B cell (primary cell): ENCODE measurements around the gene CCDC182. TPM values are rescaled to one million over a fixed set of nuclear protein-coding genes. Genes with fewer than 3 reads are reported as not detected.

Source experiments
- ATAC-seq: fragments of 200-7000 bp; cut with Tn5 transposase; one replicate; pipeline ENCODE4 v1.10.0; 2021; ENCODE audit warnings: low read depth, mild to moderate bottlenecking, moderate number of reproducible peaks, moderate library complexity
- CTCF ChIA-PET: fragments of 350-600 bp; sonication (Branson Sonifier 250); formaldehyde crosslinking; loops from one replicate; lab custom pipeline; 2021; ENCODE audit warnings: antibody characterized with exemption, inconsistent platforms; lab: Charles Lee
- POLR2A ChIA-PET: fragments of 350-600 bp; sonication (Branson Sonifier 250); formaldehyde crosslinking; loops from one replicate; lab custom pipeline; 2021; ENCODE audit warnings: antibody characterized with exemption; lab: Charles Lee
- DNase-seq: peaks from one replicate; pipeline ENCODE4 v3.0.0; 2013
- H2AFZ ChIP-seq: 2 replicates; pipeline ENCODE4 v1.6.1; 2012; ENCODE audit warnings: mild to moderate bottlenecking, low read depth, low read length; ENCODE audit not compliant: insufficient read depth, poor library complexity, severe bottlenecking
- H3K27ac ChIP-seq, 2 donors: 1 replicate in 1 of 2; 2 replicates in 1 of 2; pipeline ENCODE4 v1.5.1; 2012 to 2013; ENCODE audit warnings: low read length in 2 of 2, mild to moderate bottlenecking in 2 of 2, moderate library complexity in 1 of 2
- H3K27me3 ChIP-seq, 4 experiments: fragments of 200-600 bp in 1 of 4; sonication (generic) in 1 of 4; replicated peaks in 1 of 4; 1 replicate in 2 of 4; 2 replicates in 2 of 4; pipeline versions ENCODE4 v1.6.1 to v1.7.0; 2013 to 2016; ENCODE audit warnings: low read length in 3 of 4, mild to moderate bottlenecking in 2 of 4, mixed read lengths in 1 of 4, moderate library complexity in 1 of 4; ENCODE audit not compliant: insufficient read depth in 4 of 4, control insufficient read depth in 3 of 4; ENCODE audit errors: control extremely low read depth in 1 of 4
- H3K36me3 ChIP-seq, 2 experiments: replicated peaks in 1 of 2; 1 replicate in 1 of 2; 2 replicates in 1 of 2; pipeline versions ENCODE4 v1.6.1 to v1.7.1; 2013; ENCODE audit warnings: low read length in 1 of 2; ENCODE audit not compliant: insufficient read depth in 2 of 2, control insufficient read depth in 1 of 2; ENCODE audit errors: control extremely low read depth in 1 of 2, extremely low read depth in 1 of 2
- H3K4me1 ChIP-seq, 2 donors: fragments of 200-600 bp in 1 of 2; sonication (generic) in 1 of 2; 1 replicate in 1 of 2; 2 replicates in 1 of 2; pipeline versions ENCODE4 v1.5.1 to v1.6.1; 2013 to 2017; ENCODE audit warnings: low read length in 2 of 2; ENCODE audit not compliant: control insufficient read depth in 2 of 2, insufficient read depth in 2 of 2
- H3K4me2 ChIP-seq: replicated peaks from 2 replicates; pipeline ENCODE3; 2012; ENCODE audit warnings: mild to moderate bottlenecking, low read depth, low read length; ENCODE audit not compliant: poor library complexity, severe bottlenecking
- H3K4me3 ChIP-seq, 5 experiments: fragments of 200-600 bp in 1 of 5; sonication (generic) in 1 of 5; 1 replicate in 3 of 5; 2 replicates in 2 of 5; pipeline versions ENCODE4 v1.5.1 to v1.7.0; 2011 to 2016; ENCODE audit warnings: low read length in 4 of 5, mild to moderate bottlenecking in 4 of 5, low read depth in 2 of 5, control low read depth in 1 of 5, moderate library complexity in 1 of 5; ENCODE audit not compliant: insufficient read depth in 1 of 5; ENCODE audit errors: control extremely low read depth in 1 of 5, extremely low read depth in 1 of 5
- H3K79me2 ChIP-seq: fragments of 200-600 bp; sonication (generic); one replicate; pipeline ENCODE4 v1.6.0; 2016; ENCODE audit warnings: low read length; ENCODE audit not compliant: control insufficient read depth, insufficient read depth
- H3K9ac ChIP-seq: fragments of 200-600 bp; sonication (generic); 2 replicates; pipeline ENCODE4 v1.6.1; 2017; ENCODE audit warnings: mild to moderate bottlenecking, low read length, moderate library complexity
- H3K9me3 ChIP-seq, 3 donors: one replicate each; pipeline versions ENCODE4 v1.6.1 to v1.7.1; 2013; ENCODE audit warnings: low read length in 2 of 3; ENCODE audit not compliant: control insufficient read depth in 2 of 3, insufficient read depth in 1 of 3; ENCODE audit errors: control extremely low read depth in 1 of 3
- H4K20me1 ChIP-seq: 2 replicates; pipeline ENCODE4 v1.6.0; 2012; ENCODE audit warnings: mild to moderate bottlenecking, low read length; ENCODE audit not compliant: insufficient read depth, control insufficient read depth, poor library complexity, severe bottlenecking
- H3K27ac Mint-ChIP-seq: one replicate; pipeline ENCODE4 v1.8.0; 2021; ENCODE audit warnings: mixed read lengths
- H3K27me3 Mint-ChIP-seq: one replicate; pipeline ENCODE4 v1.8.0; 2021; ENCODE audit warnings: mixed read lengths
- H3K4me1 Mint-ChIP-seq: one replicate; pipeline ENCODE4 v1.8.0; 2021; ENCODE audit warnings: mixed read lengths
- H3K4me3 Mint-ChIP-seq: one replicate; pipeline ENCODE4 v1.8.0; 2021; ENCODE audit warnings: mixed read lengths
- H3K9me3 Mint-ChIP-seq: one replicate; pipeline ENCODE4 v1.8.0; 2022; ENCODE audit warnings: mixed read lengths; ENCODE audit not compliant: insufficient read depth
- EZH2 ChIP-seq: IDR thresholded peaks from 2 replicates; pipeline ENCODE4 v1.6.1; 2012; ENCODE audit warnings: borderline replicate concordance, low read depth, mild to moderate bottlenecking, moderate library complexity, low read length; ENCODE audit not compliant: insufficient read depth, poor library complexity, severe bottlenecking
- WGBS: methylation state at CpG from one replicate; pipeline ENCODE4 v1.1.5; 2013; ENCODE audit warnings: missing lambda C conversion rate; ENCODE audit not compliant: insufficient coverage; 5-methylcytosine and 5-hydroxymethylcytosine counted together
- intact Hi-C: fragments of 100-400 bp; cut with micrococcal nuclease; formaldehyde crosslinking; loops from one replicate; pipeline ENCODE4 v1.10.0; 2022
- polyA plus RNA-seq: library from polyadenylated mRNA; depleted of rRNA; stranded (reverse); fragments of >200 nt; gene quantifications from 2 replicates; pipeline ENCODE4 v1.2.3, GENCODE V29; 2012
- total RNA-seq, 2 donors: library from RNA; stranded (reverse); fragments of 120-200 nt in 1 of 2; gene quantifications; 1 replicate in 1 of 2; 2 replicates in 1 of 2; pipeline versions ENCODE4 v1.2.3 to v1.2.4, GENCODE V29; 2013 to 2022
- TF ChIP-seq, protein P1 (sequence below): fragments of 200-600 bp; IDR thresholded peaks from one replicate; pipeline ENCODE4 v1.8.0; 2022; ENCODE audit warnings: antibody characterized with exemption, mild to moderate bottlenecking

The CCDC182 gene
- total and polyA plus RNA-seq, 2 donors (not counting 1 experiment from before 2014, with no cell fraction given) = not detected

DNA sequence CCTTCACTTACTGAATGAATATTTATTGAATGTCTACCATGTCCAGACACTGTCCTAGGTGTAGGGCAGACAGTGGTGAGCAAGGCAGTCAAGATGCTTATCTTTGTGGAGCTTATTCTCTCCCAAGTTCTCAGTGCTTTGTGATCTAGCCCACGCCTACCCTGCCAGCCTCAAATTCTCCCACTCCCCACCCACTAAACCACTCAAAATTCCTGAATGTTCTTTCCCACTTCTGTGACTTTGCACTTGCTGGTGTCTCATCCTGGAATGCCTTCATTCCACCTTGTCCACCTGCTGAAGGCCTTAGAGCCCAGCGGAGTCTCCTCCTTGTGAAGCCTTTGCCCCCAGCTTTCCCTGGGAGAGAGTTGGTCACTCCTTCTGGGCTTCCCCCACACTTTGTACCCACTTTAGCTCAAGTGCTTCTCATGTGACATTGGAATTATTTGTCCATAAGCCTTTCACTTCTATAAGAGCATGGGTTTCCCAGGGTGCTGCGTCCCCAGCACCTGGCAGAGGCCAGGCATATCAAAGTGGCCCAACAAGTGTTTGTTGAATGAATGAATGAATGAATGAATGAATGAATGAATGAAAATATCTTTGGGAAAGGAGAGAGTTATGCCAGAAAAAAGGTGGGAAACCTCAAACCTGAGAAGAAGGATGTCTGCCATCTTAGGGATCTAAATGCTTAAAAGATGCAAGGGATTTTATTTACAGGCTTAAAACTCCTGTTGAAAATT is 23.0 kb downstream of the CCDC182 start:
- Mint-ChIP-seq H3K27me3 (peaks cover 19% of the 10 kb centered on the region), H3K27ac (no peak overlapping the region), H3K4me3 (no peak overlapping the region), H3K4me1 (peaks cover 33% of the 10 kb centered on the region), H3K9me3 (no peaks in the 10 kb centered on the region)
- TF ChIP-seq, protein P1, sequence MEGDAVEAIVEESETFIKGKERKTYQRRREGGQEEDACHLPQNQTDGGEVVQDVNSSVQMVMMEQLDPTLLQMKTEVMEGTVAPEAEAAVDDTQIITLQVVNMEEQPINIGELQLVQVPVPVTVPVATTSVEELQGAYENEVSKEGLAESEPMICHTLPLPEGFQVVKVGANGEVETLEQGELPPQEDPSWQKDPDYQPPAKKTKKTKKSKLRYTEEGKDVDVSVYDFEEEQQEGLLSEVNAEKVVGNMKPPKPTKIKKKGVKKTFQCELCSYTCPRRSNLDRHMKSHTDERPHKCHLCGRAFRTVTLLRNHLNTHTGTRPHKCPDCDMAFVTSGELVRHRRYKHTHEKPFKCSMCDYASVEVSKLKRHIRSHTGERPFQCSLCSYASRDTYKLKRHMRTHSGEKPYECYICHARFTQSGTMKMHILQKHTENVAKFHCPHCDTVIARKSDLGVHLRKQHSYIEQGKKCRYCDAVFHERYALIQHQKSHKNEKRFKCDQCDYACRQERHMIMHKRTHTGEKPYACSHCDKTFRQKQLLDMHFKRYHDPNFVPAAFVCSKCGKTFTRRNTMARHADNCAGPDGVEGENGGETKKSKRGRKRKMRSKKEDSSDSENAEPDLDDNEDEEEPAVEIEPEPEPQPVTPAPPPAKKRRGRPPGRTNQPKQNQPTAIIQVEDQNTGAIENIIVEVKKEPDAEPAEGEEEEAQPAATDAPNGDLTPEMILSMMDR = no peak
- no peak for TF ChIP-seq EZH2
- no peak overlapping the region for H3K4me2 ChIP-seq
- ATAC-seq (no peak), DNase-seq (no peak)
- H3K79me2 ChIP-seq = no peaks in the 10 kb centered on the region
- peaks cover 26 to 35% of the 10 kb centered on the region in 2 donors for H3K4me1 ChIP-seq
- H2AFZ ChIP-seq = no peak overlapping the region
- ChIA-PET CTCF (interaction anchor here (0.7 kb wide), 1 partner anchor 479 kb away, joined by 3 read pairs; no protein-coding TSS in a partner anchor), POLR2A (no interaction called here)
- WGBS = 100% methylated on average over 3 of the region's 3 CpGs
- intact Hi-C loops = no loop called here
- H4K20me1 ChIP-seq = no peaks in the 10 kb centered on the region
- no peak overlapping the region for H3K4me3 ChIP-seq
- no peaks in the 10 kb centered on the region for H3K36me3 ChIP-seq
- H3K9me3 ChIP-seq = no peaks in the 10 kb centered on the region
- peaks cover 0 to 19% (median 8%) of the 10 kb centered on the region in 4 experiments for H3K27me3 ChIP-seq
- H3K27ac ChIP-seq = no peak overlapping the region
- no peak overlapping the region for H3K9ac ChIP-seq

DNA sequence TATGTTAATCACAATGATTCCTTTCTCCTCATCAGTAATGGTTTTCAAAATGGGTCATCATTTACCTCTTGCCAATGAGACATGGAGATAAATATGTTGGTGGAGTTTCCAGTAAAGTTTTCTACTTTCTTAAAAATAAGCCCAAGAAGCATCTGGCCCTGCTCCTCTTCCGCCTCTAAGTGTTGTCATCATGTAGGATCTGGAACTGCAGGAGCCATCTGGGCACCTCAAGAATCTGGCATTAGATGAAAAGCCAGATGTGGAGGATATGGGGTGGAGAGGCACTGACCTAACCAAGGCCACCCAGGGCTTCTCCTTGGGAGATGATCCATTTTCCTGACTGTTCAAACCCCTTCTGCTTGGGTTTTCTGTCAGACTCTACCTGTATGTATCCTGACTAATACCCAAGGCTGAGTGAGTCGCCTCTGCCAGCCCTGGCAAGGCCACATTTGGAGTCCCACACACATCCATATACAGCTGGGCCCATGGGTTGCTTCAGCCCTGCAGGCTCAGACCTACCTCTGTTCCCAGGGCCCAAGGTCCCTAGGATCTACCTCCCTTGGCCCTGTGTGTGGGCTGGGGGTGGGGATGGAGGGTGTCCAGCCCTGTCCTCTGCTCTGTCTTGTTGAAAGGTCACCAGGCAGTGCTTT is 24.6 kb downstream of the CCDC182 start:
- no peaks in the 10 kb centered on the region for H4K20me1 ChIP-seq
- no peak overlapping the region for H3K4me2 ChIP-seq
- peaks cover 18 to 24% of the 10 kb centered on the region in 2 donors for H3K4me1 ChIP-seq
- POLR2A ChIA-PET = no interaction called here
- ATAC-seq (no peak), DNase-seq (no peak)
- Mint-ChIP-seq H3K27me3 (peaks cover 22% of the 10 kb centered on the region), H3K27ac (no peak overlapping the region), H3K4me1 (peaks cover 24% of the 10 kb centered on the region), H3K4me3 (no peak overlapping the region), H3K9me3 (no peaks in the 10 kb centered on the region)
- H3K9me3 ChIP-seq = no peaks in the 10 kb centered on the region
- no peak overlapping the region for H3K9ac ChIP-seq
- H3K36me3 ChIP-seq = no peaks in the 10 kb centered on the region
- intact Hi-C loops = no loop called here
- CTCF ChIA-PET = no interaction called here
- WGBS = no CpG with 5 or more reads among the region's 2 CpGs
- H3K4me3 ChIP-seq = no peak overlapping the region
- no peak overlapping the region for H3K27ac ChIP-seq
- TF ChIP-seq EZH2 = no peak
- TF ChIP-seq, protein P1 = no peak
- H3K27me3 ChIP-seq = peaks cover 0 to 21% (median 4%) of the 10 kb centered on the region in 4 experiments
- H3K79me2 ChIP-seq = no peaks in the 10 kb centered on the region
- H2AFZ ChIP-seq = no peak overlapping the region
